Measurements from ENCODE around the gene CMIP.

The CMIP gene

DNA sequence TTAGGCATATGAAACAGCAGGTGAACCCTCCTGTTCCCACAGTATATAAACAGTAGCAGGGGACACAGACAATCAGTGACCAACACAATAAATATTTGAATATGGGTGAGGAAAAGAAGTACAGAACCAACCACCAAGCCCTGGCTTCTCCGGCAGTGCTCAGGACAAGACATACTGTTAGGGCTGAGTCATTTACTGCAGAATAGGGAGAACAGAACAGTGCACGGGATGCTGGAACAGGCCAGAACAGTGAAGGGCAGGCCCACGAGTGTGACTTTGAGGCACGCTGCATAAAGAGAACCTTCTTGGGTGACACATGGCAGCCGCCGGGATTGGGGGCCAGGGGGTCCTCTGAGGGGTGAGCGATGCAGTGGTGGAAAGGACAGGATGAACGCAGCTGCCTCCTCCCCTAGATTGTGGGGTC lies 160.4 kb downstream of the CMIP start:
- no peak for DNase-seq (ENCODE audit: low read depth in 2 of 2)

- no peak for DNase-seq (ENCODE audit: low read depth in 2 of 2)
These were observed 161.4 kb downstream of the CMIP start for GRCh38 chr16:81606039-81606438.

- no peak for DNase-seq (ENCODE audit: low read depth in 2 of 2)
These were observed 162.4 kb downstream of the CMIP start for GRCh38 chr16:81607006-81607405.

- DNase-seq (ENCODE audit: low read depth in 2 of 2), result no peak
These were observed 163.4 kb downstream of the CMIP start for GRCh38 chr16:81607805-81608522.

DNA sequence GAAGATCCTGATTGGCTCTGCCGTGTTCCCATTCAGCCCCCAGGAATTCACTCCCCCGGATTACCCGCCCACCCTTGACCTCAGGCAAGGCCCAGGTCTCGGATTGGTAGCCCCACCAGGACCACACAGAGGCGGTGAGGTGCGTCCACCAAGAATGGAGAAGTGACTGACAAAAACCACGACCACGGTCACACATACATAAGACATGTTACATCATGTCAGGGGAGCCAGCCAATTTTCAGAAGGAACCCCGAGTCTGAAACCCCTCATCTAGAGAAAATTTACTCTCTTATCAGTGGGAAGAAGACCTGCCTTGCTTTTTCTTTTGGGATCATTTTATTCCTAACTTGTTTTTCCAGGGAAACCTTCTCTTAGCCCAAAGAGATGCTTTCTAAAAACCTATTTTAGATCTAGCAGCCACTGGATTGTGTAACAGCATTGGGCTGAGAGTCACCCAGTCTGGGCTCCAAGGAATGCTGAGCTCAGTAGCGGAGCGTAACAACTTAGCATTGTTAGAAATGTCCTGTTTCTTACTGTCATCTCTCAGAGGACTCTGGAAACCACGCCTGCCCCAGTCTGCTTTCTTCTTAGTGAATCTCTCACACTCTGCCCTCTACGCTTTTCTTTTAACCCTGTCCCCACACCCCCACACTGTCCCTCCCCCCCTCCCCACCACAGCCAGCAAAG lies 164.1 kb downstream of the CMIP start:
- DNase-seq (ENCODE audit: low read depth in 2 of 2), result no peak

- no peak for DNase-seq (ENCODE audit: low read depth in 2 of 2)
These were observed 164.8 kb downstream of the CMIP start for GRCh38 chr16:81609323-81609892.

- DNase-seq (ENCODE audit: low read depth in 2 of 2), result no peak
These were observed 165.7 kb downstream of the CMIP start for GRCh38 chr16:81610144-81610842.

- no peak for DNase-seq (ENCODE audit: low read depth in 2 of 2)
These were observed 166.3 kb downstream of the CMIP start for GRCh38 chr16:81610936-81611335.

DNA sequence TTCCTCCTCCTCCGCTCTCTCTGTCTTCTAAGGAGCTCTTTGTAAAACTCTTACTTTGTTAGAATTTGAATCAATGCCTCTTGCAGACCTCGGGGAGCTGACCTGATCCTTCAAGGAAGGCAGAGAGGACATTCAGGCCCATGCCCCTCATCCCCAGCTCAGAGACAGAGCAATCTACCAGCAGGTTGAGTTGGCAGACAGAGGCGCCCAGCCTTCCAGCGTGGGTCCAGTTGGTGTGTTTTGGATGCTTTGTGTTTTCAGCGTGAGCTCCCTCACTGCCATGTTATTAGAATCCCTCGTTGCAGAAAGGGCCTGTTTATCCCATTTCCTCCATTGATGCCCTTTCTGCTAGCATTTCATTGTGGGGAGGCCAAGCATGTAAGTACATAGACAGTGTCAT lies 167.1 kb downstream of the CMIP start:
- no peak for DNase-seq (ENCODE audit: low read depth in 2 of 2)

DNA sequence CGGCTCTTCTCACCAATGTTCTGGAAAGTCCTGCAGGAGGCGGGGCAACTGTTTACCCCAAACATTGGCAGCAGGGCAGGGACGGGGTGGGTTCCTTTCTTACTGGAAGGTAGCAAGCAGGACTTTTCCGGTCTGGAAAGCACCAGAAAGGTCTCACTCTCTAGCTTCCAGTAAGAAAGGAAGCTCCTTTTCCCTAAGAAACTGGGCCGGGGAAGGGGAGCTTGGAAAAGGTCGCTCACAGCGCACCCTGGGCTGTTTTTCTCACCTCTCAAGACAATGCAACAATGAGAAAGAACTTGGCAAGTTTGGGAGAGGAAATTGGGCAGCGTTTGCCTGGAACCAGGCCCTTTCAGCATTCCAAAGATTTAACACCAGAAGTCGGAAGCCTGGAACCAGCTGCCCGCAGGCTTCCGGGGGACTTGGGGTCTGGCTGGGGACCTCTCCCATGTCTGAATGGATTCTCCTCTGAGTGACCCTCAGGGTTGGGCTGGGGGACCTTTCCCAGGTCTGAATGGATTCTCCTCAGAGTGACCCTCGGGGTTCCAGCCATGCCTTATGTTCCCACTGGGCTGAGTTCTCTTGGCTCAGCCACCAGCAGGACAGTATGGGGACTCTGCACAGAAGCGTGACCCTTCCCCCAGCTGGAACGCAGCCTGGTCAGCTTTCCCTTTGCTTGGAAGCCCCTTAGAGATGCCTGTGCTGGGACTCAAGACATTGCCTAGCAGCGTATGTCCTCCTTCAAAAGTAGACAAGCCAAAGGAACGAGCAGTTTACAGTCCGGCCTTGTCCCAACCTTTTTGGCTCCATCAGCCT lies 167.9 kb downstream of the CMIP start:
- no peak for DNase-seq (ENCODE audit: low read depth in 2 of 2)

DNA sequence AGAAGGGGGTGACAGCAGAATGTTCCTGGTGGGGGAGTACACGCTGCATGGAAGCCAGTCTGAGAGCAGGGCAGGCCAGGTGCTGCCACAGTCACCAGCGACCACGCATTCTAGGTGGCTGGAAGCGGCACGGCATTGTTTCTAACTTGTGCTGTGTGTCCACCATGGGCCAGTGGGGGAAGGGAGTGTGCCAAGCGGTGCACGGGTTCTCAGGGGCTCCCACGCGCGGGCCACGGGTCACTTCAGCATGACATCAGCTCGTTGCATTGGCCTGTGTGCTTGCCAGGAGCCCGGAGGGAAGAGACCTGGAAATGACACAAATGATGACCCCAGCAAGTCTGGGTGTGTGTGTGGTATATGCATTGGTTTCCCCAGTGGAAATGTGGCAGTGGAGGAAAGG lies 169.6 kb downstream of the CMIP start:
- no peak for DNase-seq (ENCODE audit: low read depth in 2 of 2)

DNA sequence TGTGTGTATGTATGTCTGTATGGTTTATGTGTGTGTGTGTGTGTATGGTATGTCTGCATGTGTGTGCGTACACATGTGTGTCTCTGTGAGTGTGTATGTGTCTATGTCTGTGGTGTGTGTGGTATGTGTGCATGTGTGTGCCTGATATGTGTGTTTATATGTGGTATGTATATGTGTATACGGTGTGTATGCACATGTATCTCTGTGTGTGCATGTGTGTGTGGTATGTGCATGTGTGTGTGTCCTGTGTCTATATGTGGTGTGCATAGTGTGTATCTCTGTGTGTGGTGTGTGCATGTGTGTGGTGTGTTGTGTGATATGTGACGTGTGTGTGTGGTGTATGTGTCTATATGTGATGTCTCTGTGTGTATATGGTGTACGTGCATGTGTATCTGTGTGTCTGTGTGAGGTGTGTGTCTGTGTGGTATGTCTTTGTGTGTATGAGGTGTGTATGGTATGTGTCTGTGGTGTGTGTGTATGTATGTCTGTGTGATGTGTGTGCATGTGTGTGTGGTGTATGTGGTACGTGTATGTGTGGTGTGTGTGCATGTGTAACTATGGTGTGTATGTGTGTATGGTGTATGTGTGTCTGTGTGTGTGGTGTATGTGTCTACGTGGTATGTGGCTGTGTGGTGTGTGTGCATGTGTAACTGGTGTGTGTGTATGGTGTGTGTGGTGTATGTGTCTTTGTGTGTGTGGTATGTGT lies 170.2 kb downstream of the CMIP start:
- no peak for DNase-seq (ENCODE audit: low read depth in 2 of 2)

DNA sequence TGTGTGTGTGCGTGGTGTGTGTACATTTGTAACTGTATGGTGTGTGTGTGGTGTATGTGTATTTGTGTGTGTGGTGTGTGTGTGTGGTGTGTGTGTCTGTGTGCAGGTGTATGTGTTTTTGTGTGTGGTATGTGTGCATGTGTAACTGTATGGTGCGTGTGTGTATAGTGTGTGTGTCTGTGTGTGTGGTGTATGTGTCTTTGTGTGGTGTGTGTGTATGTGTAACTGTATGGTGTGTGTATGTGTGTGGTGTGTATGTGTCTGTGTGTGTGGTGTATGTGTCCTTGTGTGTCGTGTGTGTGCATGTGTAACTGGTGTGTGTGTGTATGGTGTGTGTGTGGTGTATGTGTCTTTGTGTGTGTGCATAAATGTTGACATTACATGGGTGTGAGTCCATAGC lies 170.8 kb downstream of the CMIP start:
- DNase-seq (ENCODE audit: low read depth in 2 of 2), result no peak

- DNase-seq (ENCODE audit: low read depth in 2 of 2), result no peak
These were observed 171.2 kb downstream of the CMIP start for GRCh38 chr16:81615833-81616232.

DNA sequence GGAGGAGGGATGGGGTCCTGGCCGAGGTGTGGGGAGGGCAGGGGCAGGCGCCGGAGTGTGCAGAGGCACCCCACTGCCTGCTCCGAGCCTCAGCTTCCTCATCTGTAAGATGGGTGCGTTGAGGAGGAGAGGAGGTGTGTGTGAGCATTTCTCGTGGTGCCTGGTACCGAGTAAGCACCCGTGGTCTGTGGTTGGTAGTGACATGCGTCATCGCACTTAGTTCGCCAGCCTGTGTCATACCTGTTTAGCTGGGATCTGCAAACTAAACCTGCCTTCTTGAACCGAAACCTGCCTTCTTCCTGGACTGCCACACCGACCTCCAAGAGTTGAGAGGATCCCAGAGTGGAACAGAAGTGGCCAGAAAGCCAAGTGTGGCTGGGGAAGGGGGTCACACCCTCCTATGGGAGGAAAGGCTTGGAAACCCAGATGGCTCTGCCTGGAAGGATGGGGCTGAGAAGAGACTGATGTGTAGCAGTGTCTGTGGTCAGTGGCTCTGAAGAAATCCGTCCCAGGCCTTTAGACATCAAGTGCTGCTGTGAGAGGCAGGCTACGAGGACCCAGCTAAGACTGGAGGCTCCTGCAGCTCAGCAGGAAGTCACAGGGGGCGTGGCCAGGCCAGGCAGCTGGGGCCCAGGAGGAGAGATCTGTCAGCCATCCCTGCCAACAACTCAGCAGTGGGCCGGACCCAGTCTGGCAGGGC lies 171.9 kb downstream of the CMIP start:
- DNase-seq (ENCODE audit: low read depth in 2 of 2), result peak; percentile 64 to 74

GRCh38 chr16:81617021-81617346 lies 172.4 kb downstream of the CMIP start:
- no peak for DNase-seq (ENCODE audit: low read depth in 2 of 2)

- no peak for DNase-seq (ENCODE audit: low read depth in 2 of 2)
These were observed 173.6 kb downstream of the CMIP start for GRCh38 chr16:81618187-81618586.

DNA sequence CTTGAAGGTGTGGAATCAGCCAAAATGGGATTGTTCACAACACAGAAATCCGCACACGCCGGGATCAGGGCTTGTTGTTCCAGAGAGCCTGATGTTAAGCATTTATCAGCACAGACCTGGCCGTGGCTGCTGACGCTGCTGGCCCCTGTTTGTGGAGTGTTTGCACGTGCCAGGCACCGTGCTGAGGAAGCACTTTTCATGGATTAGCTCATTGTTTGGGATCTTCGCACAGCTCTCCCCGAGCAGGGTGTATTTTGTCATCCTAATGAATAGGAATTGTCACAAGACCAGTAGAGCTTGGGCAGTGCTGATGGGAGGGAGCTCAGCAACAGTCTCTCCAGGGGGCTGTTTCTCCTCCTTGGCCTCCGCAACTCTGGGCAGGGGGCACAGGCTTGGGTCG lies 174.1 kb downstream of the CMIP start:
- DNase-seq (ENCODE audit: low read depth in 2 of 2), result no peak

DNA sequence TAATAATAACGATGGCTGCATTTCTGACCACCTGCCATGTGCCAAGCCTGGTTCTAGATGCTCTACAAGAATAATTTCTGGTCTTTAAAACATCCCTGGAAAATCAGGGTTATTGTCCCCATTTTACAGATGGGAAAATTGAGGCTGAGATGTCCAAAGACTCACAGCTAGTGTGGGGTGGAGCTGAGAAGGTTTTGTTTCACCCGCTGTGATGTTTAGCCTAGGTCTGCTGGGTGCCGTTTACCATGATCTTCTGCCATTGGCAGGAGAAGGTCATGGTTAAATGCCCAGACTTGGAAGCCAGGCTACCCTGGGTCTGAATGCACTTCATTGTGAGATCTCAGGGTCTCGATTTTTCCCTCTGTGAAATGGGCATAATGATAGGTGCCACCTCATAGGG lies 175.4 kb downstream of the CMIP start:
- no peak for DNase-seq (ENCODE audit: low read depth in 2 of 2)

DNA sequence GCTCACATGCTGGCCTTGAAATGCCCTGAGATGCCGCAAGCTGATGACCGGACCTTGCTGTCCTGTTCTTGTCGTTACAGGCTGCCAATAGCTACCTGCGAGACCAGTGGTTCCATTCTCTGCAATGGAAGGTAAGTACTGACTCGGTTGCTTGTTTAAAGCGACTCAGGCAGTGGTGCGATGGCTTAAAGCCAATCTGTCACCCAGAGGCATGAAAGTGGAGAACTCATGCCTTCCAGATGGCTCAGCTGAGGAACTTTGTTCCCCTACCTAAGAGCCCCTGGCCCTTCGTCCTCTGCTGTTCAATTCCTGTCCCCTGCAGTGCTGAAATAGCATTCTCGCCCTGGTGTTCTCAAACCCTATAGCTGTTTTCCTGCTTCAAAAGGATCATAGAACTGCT lies 176.2 kb downstream of the CMIP start:
- DNase-seq (ENCODE audit: low read depth in 2 of 2), result no peak

GRCh38 chr16:81621496-81621895 lies 176.9 kb downstream of the CMIP start:
- DNase-seq (ENCODE audit: low read depth in 2 of 2), result no peak

Data from stimulated activated CD8-positive, alpha-beta memory T cell treated with anti-CD3 and anti-CD28 coated beads, Interleukin-15, amount 100 ng/mL, for 48 hours (primary cell).